ENCODE measurements around the gene BRPF3. TPM values are rescaled to one million over a fixed set of nuclear protein-coding genes. Genes with fewer than 3 reads are reported as not detected.

BRPF3 gene
- total RNA-seq, 1 experiment from 2014 or later: 41.4 TPM

DNA sequence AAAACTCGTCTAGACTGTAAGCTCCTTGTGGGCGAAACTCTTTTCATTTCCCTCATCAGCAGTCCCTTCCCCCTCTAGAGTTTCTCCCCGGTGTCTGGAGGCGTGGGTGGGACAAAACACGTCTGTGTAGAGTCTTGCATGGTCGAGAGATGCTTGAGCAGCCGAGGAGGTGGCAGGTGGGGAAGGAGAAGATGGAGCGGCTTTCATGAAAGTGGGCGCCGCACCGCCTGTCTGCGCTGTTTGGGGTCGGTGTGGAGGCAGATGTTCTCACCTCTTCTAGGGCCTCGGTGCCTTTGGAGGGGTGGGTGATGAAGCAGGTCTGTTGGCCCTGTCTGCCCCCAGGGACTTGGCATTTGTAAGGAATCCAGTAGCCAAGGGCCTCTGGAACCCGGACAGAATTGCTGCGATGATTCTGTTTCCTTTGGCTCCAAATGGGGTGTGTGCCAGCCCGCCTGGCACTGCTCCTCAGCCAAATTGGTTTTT, 1.2 kb downstream of the BRPF3 start:
- CTCF ChIA-PET: no interaction called here

DNA sequence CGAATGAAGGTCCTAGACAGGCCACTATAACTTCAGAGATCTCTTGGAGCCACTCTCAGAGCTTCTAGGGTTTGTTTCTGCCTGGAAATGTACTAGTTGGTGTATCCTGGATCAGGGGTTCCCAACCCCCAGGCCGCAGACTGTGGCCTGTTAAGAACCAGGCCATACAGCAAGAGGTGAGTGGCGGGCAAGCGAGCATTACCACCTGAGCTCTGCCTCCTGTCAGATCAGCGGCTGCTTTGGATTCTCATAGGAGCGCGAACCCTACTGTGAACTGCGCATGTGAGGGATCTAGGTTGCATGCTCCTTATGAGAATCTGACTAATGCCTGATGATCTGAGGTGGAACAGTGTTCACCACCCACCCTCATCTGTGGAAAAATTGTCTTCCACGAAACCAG, 2.4 kb downstream of the BRPF3 start:
- Histone ChIP-seq H3K9me3 (no peaks in the 10 kb centered on the region), H3K27me3 (replicated peaks; ENCODE audit: control insufficient read depth, insufficient read depth, low read length) (no peaks in the 10 kb centered on the region), H3K36me3 (ENCODE audit: control insufficient read depth, insufficient read depth, low read length) (peaks cover 7% of the 10 kb centered on the region), H3K4me1 (no peaks in the 10 kb centered on the region), H3K4me3 (ENCODE audit: low read depth, low read length) (no peak overlapping the region)
- no TSS peak for BruUV-seq (replicated peaks)
- H3K36me3 Mint-ChIP-seq (ENCODE audit: insufficient read depth, unreplicated experiment): peaks cover 38% of the 10 kb centered on the region
- no peak for DNase-seq
- intact Hi-C loops (cut with micrococcal nuclease; ENCODE audit: unreplicated experiment): loop anchor here (5.0 kb wide), 1 partner anchor 172 kb away; the partner anchor contains the start of gene MAPK14
- H3K4me3 Mint-ChIP-seq (ENCODE audit: unreplicated experiment): no peak overlapping the region
- H3K9me3 Mint-ChIP-seq (ENCODE audit: unreplicated experiment): no peaks in the 10 kb centered on the region
- peaks cover 6% of the 10 kb centered on the region for H3K4me1 Mint-ChIP-seq (ENCODE audit: low read depth, unreplicated experiment)
- TF ChIP-seq, protein P1, sequence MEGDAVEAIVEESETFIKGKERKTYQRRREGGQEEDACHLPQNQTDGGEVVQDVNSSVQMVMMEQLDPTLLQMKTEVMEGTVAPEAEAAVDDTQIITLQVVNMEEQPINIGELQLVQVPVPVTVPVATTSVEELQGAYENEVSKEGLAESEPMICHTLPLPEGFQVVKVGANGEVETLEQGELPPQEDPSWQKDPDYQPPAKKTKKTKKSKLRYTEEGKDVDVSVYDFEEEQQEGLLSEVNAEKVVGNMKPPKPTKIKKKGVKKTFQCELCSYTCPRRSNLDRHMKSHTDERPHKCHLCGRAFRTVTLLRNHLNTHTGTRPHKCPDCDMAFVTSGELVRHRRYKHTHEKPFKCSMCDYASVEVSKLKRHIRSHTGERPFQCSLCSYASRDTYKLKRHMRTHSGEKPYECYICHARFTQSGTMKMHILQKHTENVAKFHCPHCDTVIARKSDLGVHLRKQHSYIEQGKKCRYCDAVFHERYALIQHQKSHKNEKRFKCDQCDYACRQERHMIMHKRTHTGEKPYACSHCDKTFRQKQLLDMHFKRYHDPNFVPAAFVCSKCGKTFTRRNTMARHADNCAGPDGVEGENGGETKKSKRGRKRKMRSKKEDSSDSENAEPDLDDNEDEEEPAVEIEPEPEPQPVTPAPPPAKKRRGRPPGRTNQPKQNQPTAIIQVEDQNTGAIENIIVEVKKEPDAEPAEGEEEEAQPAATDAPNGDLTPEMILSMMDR (IDR thresholded peaks at IDR 0.05; ENCODE audit: insufficient read depth in 1 of 2, low read depth in 1 of 2, low read length in 1 of 2, severe bottlenecking in 1 of 2, unreplicated experiment in 1 of 2): no peak
- no peaks in the 10 kb centered on the region for H3K27me3 Mint-ChIP-seq (ENCODE audit: insufficient read depth, unreplicated experiment)
- no peak overlapping the region for H3K27ac Mint-ChIP-seq (ENCODE audit: unreplicated experiment)
- CTCF ChIA-PET: interaction anchor here (0.6 kb wide), 1 partner anchor 159 kb away, joined by 3 read pairs; no protein-coding TSS in a partner anchor
- POLR2A ChIA-PET: no interaction called here

More for the DNA sequence above, 1.2 kb downstream of the BRPF3 start:
- no peak for DNase-seq
- Mint-ChIP-seq H3K27me3 (ENCODE audit: insufficient read depth, unreplicated experiment) (no peaks in the 10 kb centered on the region), H3K36me3 (ENCODE audit: insufficient read depth, unreplicated experiment) (peaks cover 29% of the 10 kb centered on the region), H3K9me3 (ENCODE audit: unreplicated experiment) (no peaks in the 10 kb centered on the region), H3K4me3 (ENCODE audit: unreplicated experiment) (peak overlapping the region; percentile 82), H3K4me1 (ENCODE audit: low read depth, unreplicated experiment) (peaks cover 6% of the 10 kb centered on the region), H3K27ac (ENCODE audit: unreplicated experiment) (peak overlapping the region; percentile 83)
- Histone ChIP-seq H3K36me3 (ENCODE audit: control insufficient read depth, insufficient read depth, low read length) (peaks cover 7% of the 10 kb centered on the region), H3K9me3 (no peaks in the 10 kb centered on the region), H3K4me1 (no peaks in the 10 kb centered on the region), H3K27me3 (replicated peaks; ENCODE audit: control insufficient read depth, insufficient read depth, low read length) (no peaks in the 10 kb centered on the region), H3K4me3 (ENCODE audit: low read depth, low read length) (peak overlapping the region; percentile 76)
- TSS peak; percentile 59 for BruUV-seq (replicated peaks)
- intact Hi-C loops (cut with micrococcal nuclease; ENCODE audit: unreplicated experiment): loop anchor here (2.0 to 5.0 kb wide), 2 partner anchors 75 to 170 kb away; partner anchors contain the start of gene MAPK14
- TF ChIP-seq, protein P1 (IDR thresholded peaks at IDR 0.05; ENCODE audit: insufficient read depth in 1 of 2, low read depth in 1 of 2, low read length in 1 of 2, severe bottlenecking in 1 of 2, unreplicated experiment in 1 of 2): no peak
- POLR2A ChIA-PET: interaction anchor here (0.8 kb wide), 1 partner anchor 66 kb away, joined by 10 read pairs; no protein-coding TSS in a partner anchor

DNA sequence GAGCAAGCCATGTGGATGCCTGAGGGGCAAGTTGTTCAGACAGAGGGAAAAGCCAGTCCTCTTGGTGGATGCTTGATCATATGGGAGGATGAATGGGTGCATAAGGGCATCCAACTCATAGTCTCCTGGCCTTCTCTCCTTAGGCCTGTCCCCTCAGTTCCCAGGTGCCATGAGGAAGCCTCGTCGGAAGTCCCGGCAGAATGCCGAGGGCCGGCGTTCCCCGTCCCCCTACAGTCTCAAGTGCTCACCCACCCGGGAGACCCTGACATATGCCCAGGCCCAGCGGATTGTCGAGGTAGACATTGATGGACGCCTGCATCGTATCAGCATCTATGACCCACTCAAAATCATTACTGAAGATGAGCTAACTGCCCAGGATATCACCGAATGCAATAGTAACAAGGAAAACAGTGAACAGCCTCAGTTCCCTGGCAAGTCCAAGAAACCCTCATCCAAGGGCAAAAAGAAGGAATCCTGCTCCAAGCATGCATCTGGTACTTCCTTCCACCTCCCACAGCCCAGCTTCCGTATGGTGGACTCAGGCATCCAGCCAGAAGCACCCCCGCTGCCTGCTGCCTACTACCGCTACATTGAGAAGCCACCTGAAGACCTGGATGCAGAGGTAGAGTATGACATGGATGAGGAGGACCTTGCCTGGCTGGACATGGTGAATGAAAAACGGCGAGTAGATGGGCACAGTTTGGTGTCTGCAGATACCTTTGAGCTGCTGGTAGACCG, 3.8 kb downstream of the BRPF3 start:
- H3K27ac Mint-ChIP-seq (ENCODE audit: unreplicated experiment): no peak overlapping the region
- no peaks in the 10 kb centered on the region for H3K9me3 Mint-ChIP-seq (ENCODE audit: unreplicated experiment)
- no peaks in the 10 kb centered on the region for H3K27me3 Mint-ChIP-seq (ENCODE audit: insufficient read depth, unreplicated experiment)
- intact Hi-C loops (cut with micrococcal nuclease; ENCODE audit: unreplicated experiment): no loop called here
- H3K4me1 Mint-ChIP-seq (ENCODE audit: low read depth, unreplicated experiment): peaks cover under 1% of the 10 kb centered on the region
- Histone ChIP-seq H3K36me3 (ENCODE audit: control insufficient read depth, insufficient read depth, low read length) (peaks cover 7% of the 10 kb centered on the region), H3K27me3 (replicated peaks; ENCODE audit: control insufficient read depth, insufficient read depth, low read length) (no peaks in the 10 kb centered on the region), H3K4me1 (no peaks in the 10 kb centered on the region), H3K9me3 (no peaks in the 10 kb centered on the region), H3K4me3 (ENCODE audit: low read depth, low read length) (no peak overlapping the region)
- H3K4me3 Mint-ChIP-seq (ENCODE audit: unreplicated experiment): no peak overlapping the region
- ChIA-PET POLR2A (no interaction called here), CTCF (no interaction called here)
- TF ChIP-seq, protein P1 (IDR thresholded peaks at IDR 0.05; ENCODE audit: insufficient read depth in 1 of 2, low read depth in 1 of 2, low read length in 1 of 2, severe bottlenecking in 1 of 2, unreplicated experiment in 1 of 2): no peak
- BruUV-seq (replicated peaks): no TSS peak
- DNase-seq: no peak
- peaks cover 43% of the 10 kb centered on the region for H3K36me3 Mint-ChIP-seq (ENCODE audit: insufficient read depth, unreplicated experiment)
